Measurements from ENCODE around the gene GPR68. TPM values are rescaled to one million over a fixed set of nuclear protein-coding genes. Genes with fewer than 3 reads are reported as not detected.
A peak's percentile ranks its signal among the peaks of the same experiment; 100 is the strongest.

The GPR68 gene
- total RNA-seq, 1 donor from 2014 or later: 0.41 TPM

DNA sequence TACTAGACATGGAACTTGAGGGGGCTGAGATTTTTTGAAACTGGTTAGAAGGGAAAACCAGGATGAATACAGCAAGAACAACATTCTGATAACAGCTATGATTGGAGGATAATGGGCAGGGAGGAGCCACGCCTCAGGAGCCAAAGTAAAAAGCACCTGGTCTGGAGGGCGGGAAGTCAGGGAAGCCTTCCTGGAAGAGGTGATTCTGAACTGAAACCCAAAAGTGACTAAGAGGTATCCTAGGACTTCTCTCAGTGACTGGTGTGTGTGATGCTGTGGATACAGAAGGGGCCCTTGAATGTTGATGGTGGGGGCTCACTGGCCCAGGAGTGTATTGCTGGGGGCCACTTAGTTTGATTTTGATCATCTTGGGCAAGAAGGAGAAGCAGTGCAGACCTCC, 18.8 kb upstream of the GPR68 start:
- DNase-seq: no peak
- Histone ChIP-seq H3K36me3 (no peaks in the 10 kb centered on the region), H3K9me3 (replicated peaks) (peaks cover 6% of the 10 kb centered on the region), H3K27me3 (ENCODE audit: low read depth) (peaks cover 44% of the 10 kb centered on the region), H3K27ac (replicated peaks) (no peak overlapping the region), H3K4me1 (peaks cover 14% of the 10 kb centered on the region), H3K4me3 (no peak overlapping the region)
- TF ChIP-seq CTCF (IDR thresholded peaks at IDR 0.05; ENCODE audit: borderline replicate concordance): no peak
- intact Hi-C loops (cut with micrococcal nuclease): no loop called here

DNA sequence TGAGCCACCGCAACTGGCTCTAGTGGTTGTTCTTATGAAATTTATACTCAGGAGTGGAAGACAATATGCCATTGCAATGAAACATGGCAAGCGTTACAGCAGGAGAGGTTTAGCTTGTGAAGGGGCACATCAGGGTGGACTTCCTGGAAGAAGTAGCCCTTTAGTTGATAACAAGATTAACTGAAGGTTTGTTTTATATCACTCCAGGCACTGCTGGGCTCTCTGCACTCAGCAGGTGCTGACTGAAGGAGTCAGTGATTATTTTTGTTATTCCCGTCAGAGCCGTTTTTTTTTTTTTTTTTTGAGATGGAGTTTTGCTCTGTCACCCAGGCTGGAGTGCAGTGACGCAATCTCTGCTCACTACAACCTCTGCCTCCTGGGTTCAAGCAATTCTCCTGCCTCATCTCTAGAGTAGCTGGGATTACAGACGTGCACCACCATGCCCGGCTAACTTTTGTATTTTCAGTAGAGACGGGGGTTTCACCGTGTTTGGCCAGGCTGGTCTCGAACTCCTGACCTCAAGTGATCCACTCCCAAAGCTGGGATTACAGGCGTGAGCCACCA, 17.6 kb upstream of the GPR68 start:
- Histone ChIP-seq H3K4me3 (no peak overlapping the region), H3K27ac (replicated peaks) (no peak overlapping the region), H3K27me3 (ENCODE audit: low read depth) (peaks cover 45% of the 10 kb centered on the region), H3K36me3 (no peaks in the 10 kb centered on the region), H3K9me3 (replicated peaks) (peaks cover 6% of the 10 kb centered on the region), H3K4me1 (peaks cover 21% of the 10 kb centered on the region)
- intact Hi-C loops (cut with micrococcal nuclease): no loop called here
- DNase-seq: no peak
- TF ChIP-seq CTCF (IDR thresholded peaks at IDR 0.05; ENCODE audit: borderline replicate concordance): no peak

DNA sequence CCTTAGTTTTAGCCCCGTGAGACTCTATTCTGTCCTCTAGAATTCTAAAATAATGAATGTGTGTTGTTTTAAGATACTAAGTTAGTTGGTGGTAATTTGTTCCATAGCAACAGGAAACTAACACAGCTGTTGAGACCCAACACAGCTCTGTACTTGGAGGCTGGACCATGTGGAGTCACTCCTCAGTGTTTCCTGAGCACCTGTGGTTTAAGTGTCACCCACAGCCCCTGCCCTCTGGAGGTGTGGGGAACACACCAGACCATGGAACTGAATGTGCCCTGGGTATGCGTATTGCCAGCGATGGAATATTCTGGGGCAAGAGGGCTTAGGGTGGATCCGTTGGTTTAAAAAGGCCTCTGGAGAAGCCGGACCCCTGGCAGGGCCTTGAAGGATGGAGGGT, 16.6 kb upstream of the GPR68 start:
- intact Hi-C loops (cut with micrococcal nuclease): no loop called here
- no peak for TF ChIP-seq CTCF (IDR thresholded peaks at IDR 0.05; ENCODE audit: borderline replicate concordance)
- Histone ChIP-seq H3K9me3 (replicated peaks) (peaks cover 6% of the 10 kb centered on the region), H3K4me1 (peaks cover 30% of the 10 kb centered on the region), H3K27me3 (ENCODE audit: low read depth) (peaks cover 45% of the 10 kb centered on the region), H3K36me3 (no peaks in the 10 kb centered on the region), H3K27ac (replicated peaks) (no peak overlapping the region), H3K4me3 (no peak overlapping the region)
- no peak for DNase-seq

DNA sequence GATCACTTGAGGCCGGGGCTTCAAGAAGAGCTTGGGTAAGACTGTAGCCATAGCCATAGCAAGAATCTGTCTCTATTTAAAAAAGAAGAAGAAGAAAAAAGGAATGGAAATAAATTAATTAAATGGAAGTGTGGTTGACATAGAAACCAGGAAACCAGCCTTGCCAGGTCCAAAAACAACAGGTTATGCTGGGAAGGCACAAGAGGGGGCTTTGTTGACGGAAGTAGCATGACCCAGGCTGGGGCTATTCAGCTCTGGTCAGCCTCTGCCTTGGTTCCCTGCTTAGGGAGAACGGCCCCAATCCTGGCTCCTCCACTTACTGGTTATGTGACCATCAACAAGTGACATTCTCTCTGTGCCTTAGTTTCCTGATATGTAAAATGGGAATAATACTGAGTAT, 14.4 kb upstream of the GPR68 start:
- peak overlapping the region; percentile 11 for H3K27ac ChIP-seq (replicated peaks)

GRCh38 chr14:91258011-91258618, 13.6 kb upstream of the GPR68 start:
- Histone ChIP-seq H3K36me3 (no peaks in the 10 kb centered on the region), H3K4me1 (peaks cover 25% of the 10 kb centered on the region), H3K9me3 (replicated peaks) (peaks cover 6% of the 10 kb centered on the region), H3K27me3 (ENCODE audit: low read depth) (peaks cover 23% of the 10 kb centered on the region), H3K27ac (replicated peaks) (peak overlapping the region; percentile 63), H3K4me3 (no peak overlapping the region)
- peak; percentile 31 for DNase-seq
- intact Hi-C loops (cut with micrococcal nuclease): no loop called here
- TF ChIP-seq CTCF (IDR thresholded peaks at IDR 0.05; ENCODE audit: borderline replicate concordance): no peak

More for the DNA sequence above, 14.4 kb upstream of the GPR68 start:
- Histone ChIP-seq H3K36me3 (no peaks in the 10 kb centered on the region), H3K27me3 (ENCODE audit: low read depth) (peaks cover 30% of the 10 kb centered on the region), H3K9me3 (replicated peaks) (peaks cover 6% of the 10 kb centered on the region), H3K4me1 (peaks cover 23% of the 10 kb centered on the region), H3K4me3 (no peak overlapping the region)
- no peak for TF ChIP-seq CTCF (IDR thresholded peaks at IDR 0.05; ENCODE audit: borderline replicate concordance)
- DNase-seq: no peak
- intact Hi-C loops (cut with micrococcal nuclease): no loop called here

Measured in left ventricle myocardium inferior (tissue), 1 donor.